Common myeloid progenitor, CD34-positive (primary cell): ENCODE data around the gene COPE.
"Not testable (repeated sequence)": the region's sequence is repeated elsewhere in the genome, so short reads cannot be mapped to it uniquely, and the experiment has no call there.

ENCODE experiments used
- CTCF ChIA-PET: fragments of 350-600 bp; sonication (Branson Sonifier 250); formaldehyde crosslinking; loops from one replicate; lab custom pipeline; 2021; ENCODE audit warnings: antibody characterized with exemption; lab: Charles Lee
- POLR2A ChIA-PET: fragments of 350-600 bp; sonication (Branson Sonifier 250); formaldehyde crosslinking; loops from one replicate; lab custom pipeline; 2021; ENCODE audit warnings: antibody characterized with exemption; lab: Charles Lee
- DNase-seq, 3 donors: peaks; one replicate each; pipeline versions ENCODE4 v3.0.0 to v3.0.0-alpha.2; 2013
- H3K27ac ChIP-seq, 2 experiments: 1 replicate in 1 of 2; 2 replicates in 1 of 2; pipeline ENCODE4 v1.7.0; 2013; ENCODE audit warnings: inconsistent platforms in 2 of 2, low read length in 2 of 2, mild to moderate bottlenecking in 2 of 2, low read depth in 1 of 2, moderate library complexity in 1 of 2; ENCODE audit not compliant: severe bottlenecking in 2 of 2, insufficient read depth in 1 of 2, poor library complexity in 1 of 2
- H3K27me3 ChIP-seq, 5 experiments: replicated peaks in 2 of 5; 1 replicate in 3 of 5; 2 replicates in 2 of 5; pipeline versions ENCODE4 v1.6.1 to v1.7.0; 2013; ENCODE audit warnings: low read length in 4 of 5, mild to moderate bottlenecking in 2 of 5, moderate library complexity in 2 of 5, inconsistent platforms in 1 of 5; ENCODE audit not compliant: insufficient read depth in 5 of 5, control insufficient read depth in 4 of 5
- H3K36me3 ChIP-seq, 4 experiments: 1 replicate in 2 of 4; 2 replicates in 2 of 4; pipeline versions ENCODE4 v1.6.1 to v1.7.0; 2013; ENCODE audit warnings: low read length in 3 of 4, control low read depth in 1 of 4, mild to moderate bottlenecking in 1 of 4; ENCODE audit not compliant: control insufficient read depth in 4 of 4, insufficient read depth in 4 of 4
- H3K4me1 ChIP-seq, 4 experiments: 1 replicate in 3 of 4; 2 replicates in 1 of 4; pipeline versions ENCODE4 v1.6.1 to v1.7.1; 2013; ENCODE audit warnings: low read length in 3 of 4, mild to moderate bottlenecking in 3 of 4, control low read depth in 1 of 4, inconsistent platforms in 1 of 4, moderate library complexity in 1 of 4; ENCODE audit not compliant: control insufficient read depth in 4 of 4, insufficient read depth in 4 of 4; ENCODE audit errors: control extremely low read depth in 1 of 4
- H3K4me3 ChIP-seq, 7 experiments: 1 replicate in 4 of 7; 2 replicates in 3 of 7; pipeline versions ENCODE4 v1.5.1 to v1.7.0; 2013; ENCODE audit warnings: mild to moderate bottlenecking in 7 of 7, low read length in 6 of 7, moderate library complexity in 6 of 7, inconsistent platforms in 2 of 7, low read depth in 2 of 7, control low read depth in 1 of 7; ENCODE audit not compliant: insufficient read depth in 4 of 7, control insufficient read depth in 1 of 7; ENCODE audit errors: extremely low read depth in 1 of 7
- H3K9me3 ChIP-seq, 5 experiments: 1 replicate in 4 of 5; 2 replicates in 1 of 5; pipeline versions ENCODE4 v1.6.1 to v1.7.1; 2013; ENCODE audit warnings: low read length in 4 of 5, mild to moderate bottlenecking in 2 of 5, inconsistent platforms in 1 of 5, low read depth in 1 of 5, moderate library complexity in 1 of 5; ENCODE audit not compliant: control insufficient read depth in 4 of 5, insufficient read depth in 2 of 5; ENCODE audit errors: control extremely low read depth in 1 of 5
- WGBS: methylation state at CpG from one replicate; pipeline ENCODE4 v1.1.5; 2013; ENCODE audit not compliant: insufficient coverage; 5-methylcytosine and 5-hydroxymethylcytosine counted together

The COPE gene

DNA sequence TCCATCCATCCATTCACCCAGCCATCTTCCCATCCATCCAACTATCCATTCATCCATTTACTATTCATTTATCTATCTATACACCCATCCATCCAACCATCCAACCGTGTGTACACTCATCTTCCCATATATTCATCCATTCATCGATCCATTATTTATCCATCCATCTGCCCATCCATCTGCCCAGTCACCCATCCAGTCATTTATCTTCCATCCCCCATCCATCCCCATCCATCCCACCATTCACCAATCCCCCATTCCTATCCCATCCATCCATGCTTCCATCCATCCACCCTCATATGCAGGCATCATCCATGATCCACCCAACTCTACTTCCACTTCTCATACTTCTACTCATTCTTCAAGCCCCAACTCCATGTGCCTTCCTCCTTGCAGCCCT lies 35.9 kb upstream of the COPE start:
- no peak overlapping the region for H3K27ac ChIP-seq
- POLR2A ChIA-PET, result no interaction called here
- H3K27me3 ChIP-seq, result peaks cover 0 to 2% (median 0%) of the 10 kb centered on the region in 5 experiments
- WGBS, result 97% methylated on average over 2 of the region's 2 CpGs
- no peaks in the 10 kb centered on the region for H3K9me3 ChIP-seq
- H3K36me3 ChIP-seq, result no peaks in the 10 kb centered on the region
- no peak for DNase-seq
- no peaks in the 10 kb centered on the region for H3K4me1 ChIP-seq
- H3K4me3 ChIP-seq, result no peak overlapping the region
- CTCF ChIA-PET, result interaction anchor here (1.3 to 1.6 kb wide), 2 partner anchors 8 to 32 kb away, joined by 3 to 6 read pairs; no protein-coding TSS in a partner anchor

DNA sequence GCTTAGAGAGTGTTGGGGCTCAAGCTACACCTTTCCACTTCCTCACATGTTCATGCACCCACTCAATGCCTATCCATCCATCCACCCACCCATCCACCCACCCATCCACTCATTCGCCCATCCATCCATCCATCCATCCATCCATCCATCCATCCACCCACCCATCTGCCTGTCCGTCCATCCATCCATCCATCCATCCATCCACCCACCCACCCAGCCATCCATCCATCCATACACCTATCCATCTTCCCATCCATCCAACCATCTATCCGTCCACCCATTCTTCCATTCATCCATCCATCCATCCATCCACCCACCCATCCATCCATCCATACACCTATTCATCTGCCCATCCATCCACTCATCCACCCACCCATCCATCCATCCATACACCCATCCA lies 34.9 kb upstream of the COPE start:
- POLR2A ChIA-PET, result interaction anchor here (0.6 kb wide), 1 partner anchor 18 kb away, joined by 3 read pairs; no protein-coding TSS in a partner anchor
- no peaks in the 10 kb centered on the region for H3K4me1 ChIP-seq
- no peaks in the 10 kb centered on the region for H3K36me3 ChIP-seq
- no peak overlapping the region for H3K4me3 ChIP-seq
- 97% methylated on average over 3 of the region's 3 CpGs for WGBS
- no peak for DNase-seq
- H3K9me3 ChIP-seq, result no peaks in the 10 kb centered on the region
- CTCF ChIA-PET, result interaction anchor here (1.5 kb wide), 1 partner anchor 14 kb away, joined by 4 read pairs; no protein-coding TSS in a partner anchor
- H3K27ac ChIP-seq, result no peak overlapping the region
- no peaks in the 10 kb centered on the region for H3K27me3 ChIP-seq

DNA sequence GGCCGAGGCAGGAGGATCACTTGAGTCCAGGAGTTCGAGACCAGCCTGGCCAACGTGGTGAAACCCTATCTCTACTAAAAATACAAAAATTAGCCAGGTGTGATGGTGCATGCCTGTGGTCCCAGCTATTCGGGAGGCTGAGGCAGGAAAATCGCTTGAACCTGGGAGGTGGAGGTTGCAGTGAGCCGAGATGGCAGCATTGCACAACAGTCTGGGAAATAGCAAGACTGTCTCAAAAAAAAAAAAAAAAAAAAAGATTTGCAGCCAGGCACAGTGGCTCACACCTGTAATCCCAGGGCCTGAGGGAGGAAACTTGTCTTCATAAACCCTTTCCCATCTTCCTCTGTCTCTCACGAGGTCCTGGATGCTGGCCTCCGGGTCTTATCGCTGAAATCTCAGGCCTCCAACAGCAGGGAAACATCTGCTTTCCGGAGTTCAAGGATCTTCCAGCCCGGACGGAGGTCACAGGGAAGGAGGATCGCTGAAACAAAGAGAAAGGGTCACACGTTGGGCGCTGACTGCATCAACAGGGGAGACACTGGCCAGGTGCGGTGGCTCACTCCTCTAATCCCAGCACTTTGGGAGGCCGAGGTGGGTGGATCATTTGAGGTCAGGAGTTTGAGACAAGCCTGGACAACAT lies 33.3 kb upstream of the COPE start:
- CTCF ChIA-PET, result not testable (repeated sequence)
- WGBS, result 66% methylated on average over 15 of the region's 17 CpGs

DNA sequence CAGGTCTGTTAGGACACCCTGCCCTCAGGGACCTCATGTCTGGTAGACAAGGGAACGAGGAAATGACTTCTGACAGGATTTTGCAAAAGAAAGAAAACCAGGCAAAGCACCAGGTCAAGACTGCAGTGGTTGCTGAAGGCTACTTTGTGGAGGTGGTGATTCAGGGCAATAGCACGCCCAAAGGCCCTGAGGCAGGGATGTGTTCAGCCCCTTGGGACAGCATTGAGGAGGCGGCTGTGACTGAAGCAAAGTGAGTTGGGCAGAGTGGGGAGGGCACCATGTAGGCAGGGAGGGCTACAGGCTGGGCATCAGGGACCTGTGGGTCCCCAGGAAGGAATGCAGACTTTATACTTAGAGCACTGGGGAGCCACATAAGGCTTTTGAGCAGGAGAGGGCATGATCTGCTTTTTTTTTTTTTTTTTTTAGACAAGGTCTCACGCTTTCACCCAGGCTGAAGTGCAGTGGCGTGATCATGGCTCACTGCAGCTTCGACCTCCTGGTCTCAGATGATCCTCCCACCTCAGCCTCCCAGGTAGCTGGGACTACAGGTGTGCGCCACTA lies 32.6 kb upstream of the COPE start:
- WGBS, result 94% methylated on average over 7 of the region's 7 CpGs
- ChIA-PET POLR2A (no interaction called here), CTCF (no interaction called here)

More for the DNA sequence above, 33.3 kb upstream of the COPE start:
- H3K27ac ChIP-seq, POLR2A ChIA-PET, H3K36me3 ChIP-seq, H3K9me3 ChIP-seq, H3K4me3 ChIP-seq, H3K27me3 ChIP-seq, DNase-seq, H3K4me1 ChIP-seq: not testable (repeated sequence)

DNA sequence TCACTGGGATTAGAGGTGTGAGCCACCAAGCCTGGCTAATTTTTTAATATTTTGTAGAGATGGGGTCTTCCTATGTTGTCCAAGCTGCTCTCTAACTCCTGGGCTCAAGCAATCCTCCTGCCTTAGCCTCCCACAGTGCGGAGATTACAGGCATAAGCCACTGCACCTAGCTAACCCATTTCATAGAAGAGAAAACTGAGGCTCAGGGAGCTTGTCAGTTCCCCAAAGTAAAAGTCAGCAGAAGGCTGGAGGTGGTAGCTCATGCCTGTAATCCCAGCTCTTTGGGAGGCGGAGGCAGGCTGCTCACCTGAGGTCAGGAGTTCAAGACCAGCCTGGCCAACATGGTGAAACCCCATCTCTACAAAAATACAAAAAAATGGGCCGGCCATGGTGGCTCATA lies 30.7 kb upstream of the COPE start:
- H3K9me3 ChIP-seq, result no peaks in the 10 kb centered on the region
- H3K4me3 ChIP-seq, result no peak overlapping the region
- no peaks in the 10 kb centered on the region for H3K4me1 ChIP-seq
- no peak for DNase-seq
- no peaks in the 10 kb centered on the region for H3K27me3 ChIP-seq
- no peak overlapping the region for H3K27ac ChIP-seq
- POLR2A ChIA-PET, result no interaction called here
- WGBS, result 100% methylated on average over 2 of the region's 3 CpGs
- no peaks in the 10 kb centered on the region for H3K36me3 ChIP-seq
- CTCF ChIA-PET, result no interaction called here

More for the DNA sequence above, 32.6 kb upstream of the COPE start:
- H3K9me3 ChIP-seq, result no peaks in the 10 kb centered on the region
- no peaks in the 10 kb centered on the region for H3K36me3 ChIP-seq
- no peak overlapping the region for H3K27ac ChIP-seq
- no peaks in the 10 kb centered on the region for H3K27me3 ChIP-seq
- H3K4me1 ChIP-seq, result no peaks in the 10 kb centered on the region
- no peak for DNase-seq
- no peak overlapping the region for H3K4me3 ChIP-seq

DNA sequence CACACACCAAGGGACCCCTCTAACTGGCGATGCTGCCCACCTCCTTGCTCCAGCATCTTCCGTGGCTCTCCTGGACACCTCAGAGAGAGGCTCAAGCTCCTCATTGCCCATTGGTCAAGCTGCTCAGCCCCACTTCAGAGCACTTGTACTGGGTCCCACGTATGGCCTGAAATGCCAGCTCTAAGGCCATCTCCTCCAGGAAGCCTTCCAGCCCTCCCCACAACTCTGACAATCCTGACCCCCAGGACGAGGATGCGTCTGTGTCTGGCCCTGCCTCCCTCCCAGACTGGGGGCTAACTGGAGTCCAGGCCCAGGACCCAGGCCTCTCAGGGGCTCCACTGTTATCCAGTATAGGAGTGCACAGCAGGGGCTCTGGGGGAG lies 29.8 kb upstream of the COPE start:
- H3K27ac ChIP-seq, result no peak overlapping the region
- H3K9me3 ChIP-seq, result no peaks in the 10 kb centered on the region
- no peaks in the 10 kb centered on the region for H3K27me3 ChIP-seq
- ChIA-PET POLR2A (no interaction called here), CTCF (interaction anchor here (0.9 kb wide), 1 partner anchor 10 kb away, joined by 5 read pairs; no protein-coding TSS in a partner anchor)
- DNase-seq, result no peak
- 96% methylated on average over 5 of the region's 5 CpGs for WGBS
- no peak overlapping the region for H3K4me3 ChIP-seq
- H3K36me3 ChIP-seq, result no peaks in the 10 kb centered on the region
- no peaks in the 10 kb centered on the region for H3K4me1 ChIP-seq
